ENCODE data around the gene PLXDC2.

PLXDC2 gene

DNA sequence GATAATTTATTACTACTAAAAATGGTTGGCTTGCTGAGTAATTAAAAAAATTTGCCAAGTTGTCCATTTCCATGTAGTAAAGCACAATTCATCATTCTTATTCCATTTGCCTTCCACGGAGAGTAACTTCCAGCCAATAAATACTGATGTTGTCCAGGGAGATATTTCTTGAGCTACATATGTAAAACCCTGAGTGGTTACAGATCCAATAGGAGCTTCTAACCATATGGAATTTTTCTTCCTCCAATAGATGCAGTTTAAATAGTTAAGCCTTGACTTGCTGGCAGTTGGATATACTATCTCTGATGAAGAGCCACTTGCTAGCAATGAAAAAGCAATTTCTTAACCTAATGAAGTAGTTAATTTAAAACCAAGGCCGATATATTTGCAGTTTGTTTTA is 271.1 kb downstream of the PLXDC2 start:
- Histone ChIP-seq H3K27ac (ENCODE audit: poor library complexity, severe bottlenecking) (no peak overlapping the region), H3K4me1 (ENCODE audit: insufficient read depth, poor library complexity, severe bottlenecking) (no peaks in the 10 kb centered on the region), H3K9me3 (ENCODE audit: severe bottlenecking) (no peaks in the 10 kb centered on the region), H3K4me3 (ENCODE audit: severe bottlenecking) (no peak overlapping the region), H3K27me3 (ENCODE audit: insufficient read depth, poor library complexity, severe bottlenecking) (no peaks in the 10 kb centered on the region), H3K36me3 (ENCODE audit: low read depth) (no peaks in the 10 kb centered on the region)
- TF ChIP-seq, protein P1, sequence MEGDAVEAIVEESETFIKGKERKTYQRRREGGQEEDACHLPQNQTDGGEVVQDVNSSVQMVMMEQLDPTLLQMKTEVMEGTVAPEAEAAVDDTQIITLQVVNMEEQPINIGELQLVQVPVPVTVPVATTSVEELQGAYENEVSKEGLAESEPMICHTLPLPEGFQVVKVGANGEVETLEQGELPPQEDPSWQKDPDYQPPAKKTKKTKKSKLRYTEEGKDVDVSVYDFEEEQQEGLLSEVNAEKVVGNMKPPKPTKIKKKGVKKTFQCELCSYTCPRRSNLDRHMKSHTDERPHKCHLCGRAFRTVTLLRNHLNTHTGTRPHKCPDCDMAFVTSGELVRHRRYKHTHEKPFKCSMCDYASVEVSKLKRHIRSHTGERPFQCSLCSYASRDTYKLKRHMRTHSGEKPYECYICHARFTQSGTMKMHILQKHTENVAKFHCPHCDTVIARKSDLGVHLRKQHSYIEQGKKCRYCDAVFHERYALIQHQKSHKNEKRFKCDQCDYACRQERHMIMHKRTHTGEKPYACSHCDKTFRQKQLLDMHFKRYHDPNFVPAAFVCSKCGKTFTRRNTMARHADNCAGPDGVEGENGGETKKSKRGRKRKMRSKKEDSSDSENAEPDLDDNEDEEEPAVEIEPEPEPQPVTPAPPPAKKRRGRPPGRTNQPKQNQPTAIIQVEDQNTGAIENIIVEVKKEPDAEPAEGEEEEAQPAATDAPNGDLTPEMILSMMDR (IDR thresholded peaks at IDR 0.05; ENCODE audit: poor library complexity, severe bottlenecking) = no peak
- no peak for ATAC-seq (ENCODE audit: low read depth)
- no peak for DNase-seq (ENCODE audit: low spot score)

DNA sequence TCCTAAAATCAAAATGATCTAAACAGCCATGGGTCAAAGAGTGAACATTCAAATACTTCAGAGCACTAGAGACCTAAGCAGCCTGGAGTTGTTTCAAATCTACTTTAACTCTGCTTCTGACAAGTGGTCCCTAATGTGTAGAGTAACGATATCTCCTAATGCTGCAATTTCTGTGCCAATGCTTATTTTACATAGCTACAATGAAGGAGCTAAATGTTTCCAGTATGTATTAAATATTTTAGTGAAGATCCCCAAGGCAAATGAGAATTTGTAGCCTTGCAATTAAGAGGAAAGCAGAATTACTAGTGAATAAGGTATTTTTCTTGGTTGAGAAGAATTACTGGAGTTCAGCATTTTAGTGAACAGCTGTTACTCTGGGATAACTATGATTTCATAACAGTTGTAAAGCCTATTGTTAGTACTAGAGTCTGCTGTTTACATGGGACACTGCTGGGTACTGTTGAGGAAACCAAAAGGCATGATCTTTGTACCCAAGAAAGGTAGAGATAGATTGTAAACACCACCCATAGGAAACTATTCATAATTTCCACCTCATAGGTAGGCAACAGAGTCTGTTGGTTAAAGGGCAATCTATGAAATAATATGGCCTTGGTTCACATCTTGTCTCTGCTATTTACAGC is 271.9 kb downstream of the PLXDC2 start:
- TF ChIP-seq, protein P1 (IDR thresholded peaks at IDR 0.05; ENCODE audit: poor library complexity, severe bottlenecking) = no peak
- H3K4me3 ChIP-seq (ENCODE audit: severe bottlenecking) = no peak overlapping the region
- H3K27ac ChIP-seq (ENCODE audit: poor library complexity, severe bottlenecking) = no peak overlapping the region
- H3K36me3 ChIP-seq (ENCODE audit: low read depth) = no peaks in the 10 kb centered on the region
- no peaks in the 10 kb centered on the region for H3K9me3 ChIP-seq (ENCODE audit: severe bottlenecking)
- H3K4me1 ChIP-seq (ENCODE audit: insufficient read depth, poor library complexity, severe bottlenecking) = no peaks in the 10 kb centered on the region
- H3K27me3 ChIP-seq (ENCODE audit: insufficient read depth, poor library complexity, severe bottlenecking) = no peaks in the 10 kb centered on the region
- DNase-seq (ENCODE audit: low spot score) (no peak), ATAC-seq (ENCODE audit: low read depth) (no peak)

DNA sequence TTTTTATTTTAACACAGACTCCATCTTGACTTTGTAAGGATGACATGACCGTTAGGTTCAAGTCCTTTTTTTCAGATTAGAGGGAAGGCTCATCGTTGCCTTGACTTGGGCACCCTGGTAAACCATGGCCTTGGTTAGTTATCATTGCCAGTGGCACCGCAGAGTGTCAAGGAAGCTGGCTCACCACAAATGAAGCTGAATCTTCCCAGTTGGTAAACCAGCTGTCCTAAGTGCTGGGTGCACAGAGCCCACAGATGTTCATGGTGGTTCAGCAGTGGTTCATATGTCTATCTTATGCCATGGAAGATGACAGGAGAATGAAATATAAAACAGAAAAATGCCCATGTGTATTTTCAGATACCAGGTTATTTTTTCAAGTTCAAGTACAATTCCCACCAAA is 273.6 kb downstream of the PLXDC2 start:
- DNase-seq (ENCODE audit: low spot score) (no peak), ATAC-seq (ENCODE audit: low read depth) (no peak)
- H3K9me3 ChIP-seq (ENCODE audit: severe bottlenecking) = no peaks in the 10 kb centered on the region
- no peaks in the 10 kb centered on the region for H3K27me3 ChIP-seq (ENCODE audit: insufficient read depth, poor library complexity, severe bottlenecking)
- TF ChIP-seq, protein P1 (IDR thresholded peaks at IDR 0.05; ENCODE audit: poor library complexity, severe bottlenecking) = no peak
- no peak overlapping the region for H3K4me3 ChIP-seq (ENCODE audit: severe bottlenecking)
- no peaks in the 10 kb centered on the region for H3K36me3 ChIP-seq (ENCODE audit: low read depth)
- H3K27ac ChIP-seq (ENCODE audit: poor library complexity, severe bottlenecking) = no peak overlapping the region
- no peaks in the 10 kb centered on the region for H3K4me1 ChIP-seq (ENCODE audit: insufficient read depth, poor library complexity, severe bottlenecking)

DNA sequence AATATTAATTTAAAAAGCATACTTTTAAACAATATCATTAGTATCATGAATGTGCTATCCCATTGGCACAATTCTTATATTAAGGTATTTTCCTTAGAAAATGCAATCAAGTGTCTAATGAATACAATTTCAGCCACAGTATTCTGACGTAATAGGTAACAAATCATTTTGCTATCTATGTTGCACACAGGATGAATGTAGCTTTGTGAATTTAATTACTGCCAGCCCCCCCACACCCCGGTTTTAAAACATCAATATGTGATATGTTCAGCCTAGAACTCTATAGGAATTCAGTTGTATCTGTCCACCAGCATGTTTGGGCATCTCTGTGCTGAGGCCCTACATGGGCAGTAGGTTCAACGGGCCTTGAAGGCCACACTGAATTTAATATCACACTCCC is 274.6 kb downstream of the PLXDC2 start:
- ATAC-seq (ENCODE audit: low read depth) = no peak
- Histone ChIP-seq H3K27ac (ENCODE audit: poor library complexity, severe bottlenecking) (no peak overlapping the region), H3K9me3 (ENCODE audit: severe bottlenecking) (no peaks in the 10 kb centered on the region), H3K36me3 (ENCODE audit: low read depth) (no peaks in the 10 kb centered on the region), H3K4me3 (ENCODE audit: severe bottlenecking) (no peak overlapping the region), H3K4me1 (ENCODE audit: insufficient read depth, poor library complexity, severe bottlenecking) (no peaks in the 10 kb centered on the region), H3K27me3 (ENCODE audit: insufficient read depth, poor library complexity, severe bottlenecking) (no peaks in the 10 kb centered on the region)
- no peak for DNase-seq (ENCODE audit: low spot score)
- TF ChIP-seq, protein P1 (IDR thresholded peaks at IDR 0.05; ENCODE audit: poor library complexity, severe bottlenecking) = no peak

DNA sequence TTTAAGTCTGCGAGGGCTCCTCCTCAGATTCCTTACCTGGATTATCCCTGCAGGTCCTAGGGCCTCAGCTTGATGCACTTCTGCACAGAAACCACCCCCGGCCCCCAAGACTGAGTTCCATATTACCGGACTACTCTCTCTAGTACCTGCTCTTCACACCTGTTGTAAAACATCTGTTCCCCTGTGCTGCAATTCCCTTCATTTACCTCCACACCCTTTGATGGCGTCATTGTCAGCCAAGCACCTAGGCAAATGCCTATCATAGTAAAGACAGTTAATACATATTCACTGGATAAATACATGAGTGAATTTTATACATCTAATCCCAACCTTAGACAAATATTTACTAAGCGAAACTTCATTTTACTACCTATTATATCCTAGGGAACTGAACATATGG is 275.5 kb downstream of the PLXDC2 start:
- H3K27ac ChIP-seq (ENCODE audit: poor library complexity, severe bottlenecking) = no peak overlapping the region
- ATAC-seq (ENCODE audit: low read depth) = no peak
- TF ChIP-seq, protein P1 (IDR thresholded peaks at IDR 0.05; ENCODE audit: poor library complexity, severe bottlenecking) = no peak
- no peaks in the 10 kb centered on the region for H3K4me1 ChIP-seq (ENCODE audit: insufficient read depth, poor library complexity, severe bottlenecking)
- no peaks in the 10 kb centered on the region for H3K9me3 ChIP-seq (ENCODE audit: severe bottlenecking)
- no peak for DNase-seq (ENCODE audit: low spot score)
- no peaks in the 10 kb centered on the region for H3K27me3 ChIP-seq (ENCODE audit: insufficient read depth, poor library complexity, severe bottlenecking)
- no peaks in the 10 kb centered on the region for H3K36me3 ChIP-seq (ENCODE audit: low read depth)
- H3K4me3 ChIP-seq (ENCODE audit: severe bottlenecking) = no peak overlapping the region

Data from RWPE2 (cell line).